ENCODE results near the gene APCDD1.

DNA sequence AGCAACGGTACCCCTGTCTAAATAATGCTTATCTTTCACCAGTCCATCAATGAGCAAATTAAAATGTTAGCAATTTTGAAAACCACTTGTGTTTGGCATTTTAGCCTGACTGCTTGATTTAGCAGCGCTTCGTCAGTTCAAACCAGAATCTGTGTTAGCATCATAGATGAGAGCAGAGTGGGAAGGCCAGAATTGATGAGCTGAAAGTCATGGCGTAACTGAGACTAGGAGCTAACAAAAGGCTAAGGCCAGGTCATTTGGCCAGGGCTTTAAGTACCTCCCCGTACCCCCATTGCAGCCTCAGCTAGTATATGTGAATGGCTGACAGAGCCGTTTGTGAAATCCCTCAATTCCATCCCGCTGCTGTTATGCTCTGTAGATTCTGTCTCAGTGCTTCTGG is 16.0 kb downstream of the APCDD1 start:
- TF ChIP-seq, protein P1, sequence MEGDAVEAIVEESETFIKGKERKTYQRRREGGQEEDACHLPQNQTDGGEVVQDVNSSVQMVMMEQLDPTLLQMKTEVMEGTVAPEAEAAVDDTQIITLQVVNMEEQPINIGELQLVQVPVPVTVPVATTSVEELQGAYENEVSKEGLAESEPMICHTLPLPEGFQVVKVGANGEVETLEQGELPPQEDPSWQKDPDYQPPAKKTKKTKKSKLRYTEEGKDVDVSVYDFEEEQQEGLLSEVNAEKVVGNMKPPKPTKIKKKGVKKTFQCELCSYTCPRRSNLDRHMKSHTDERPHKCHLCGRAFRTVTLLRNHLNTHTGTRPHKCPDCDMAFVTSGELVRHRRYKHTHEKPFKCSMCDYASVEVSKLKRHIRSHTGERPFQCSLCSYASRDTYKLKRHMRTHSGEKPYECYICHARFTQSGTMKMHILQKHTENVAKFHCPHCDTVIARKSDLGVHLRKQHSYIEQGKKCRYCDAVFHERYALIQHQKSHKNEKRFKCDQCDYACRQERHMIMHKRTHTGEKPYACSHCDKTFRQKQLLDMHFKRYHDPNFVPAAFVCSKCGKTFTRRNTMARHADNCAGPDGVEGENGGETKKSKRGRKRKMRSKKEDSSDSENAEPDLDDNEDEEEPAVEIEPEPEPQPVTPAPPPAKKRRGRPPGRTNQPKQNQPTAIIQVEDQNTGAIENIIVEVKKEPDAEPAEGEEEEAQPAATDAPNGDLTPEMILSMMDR (IDR thresholded peaks at IDR 0.05 in 4 of 5, conservative IDR thresholded peaks at IDR 0.05 in 1 of 5), result no peak
- TF ChIP-seq POLR2A (IDR thresholded peaks at IDR 0.05), result no peak
